Measurements from ENCODE around the gene SH2B3.

- TF ChIP-seq POLR2AphosphoS5 (IDR thresholded peaks at IDR 0.05; ENCODE audit: low read depth, low read length): no peak
- TF ChIP-seq CTCF (IDR thresholded peaks at IDR 0.05): no peak
- no peak for TF ChIP-seq REST (IDR thresholded peaks at IDR 0.05; ENCODE audit: insufficient read depth in 1 of 2, low read depth in 2 of 2, low read length in 1 of 2)
These were observed 5.6 kb downstream of the SH2B3 start for GRCh38 chr12:111411185-111411764.

All from Panc1 (cell line).